ENCODE results near the gene RBM43. TPM values are rescaled to one million over a fixed set of nuclear protein-coding genes. Genes with fewer than 3 reads are reported as not detected.

RBM43 gene
- total RNA-seq, 2 donors from 2014 or later, result 1.1 to 2.4 TPM

DNA sequence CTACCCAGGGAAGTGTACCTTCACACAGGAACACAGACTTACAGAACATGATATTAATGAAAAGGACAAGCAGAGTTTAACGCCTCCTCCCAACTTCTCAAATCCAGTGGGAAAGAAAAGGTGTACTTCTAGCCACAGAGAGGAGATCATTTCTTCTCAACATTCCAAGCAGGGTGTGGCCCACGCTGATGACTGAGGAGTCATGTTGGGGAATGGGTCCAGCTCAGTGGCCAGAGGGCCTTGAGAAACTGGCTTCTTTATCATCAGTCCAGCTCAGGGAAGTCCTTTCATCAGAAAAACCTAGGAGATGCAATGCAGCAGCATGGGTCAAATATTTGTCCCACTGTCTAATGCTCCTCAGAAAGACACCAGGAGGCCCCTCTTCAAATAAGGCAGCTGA, 63.0 kb downstream of the RBM43 start:
- H3K4me3 ChIP-seq (ENCODE audit: low read length), result no peak overlapping the region
- H3K4me1 ChIP-seq (ENCODE audit: control insufficient read depth, insufficient read depth, low read length), result no peaks in the 10 kb centered on the region
- H3K36me3 ChIP-seq (ENCODE audit: control insufficient read depth, insufficient read depth, low read length), result no peaks in the 10 kb centered on the region
- no peak overlapping the region for H3K27ac ChIP-seq (ENCODE audit: low read depth, low read length)
- no peak for DNase-seq
- no peak overlapping the region for H3K27ac Mint-ChIP-seq
- no peak overlapping the region for H3K4me3 Mint-ChIP-seq
- TF ChIP-seq, protein P1, sequence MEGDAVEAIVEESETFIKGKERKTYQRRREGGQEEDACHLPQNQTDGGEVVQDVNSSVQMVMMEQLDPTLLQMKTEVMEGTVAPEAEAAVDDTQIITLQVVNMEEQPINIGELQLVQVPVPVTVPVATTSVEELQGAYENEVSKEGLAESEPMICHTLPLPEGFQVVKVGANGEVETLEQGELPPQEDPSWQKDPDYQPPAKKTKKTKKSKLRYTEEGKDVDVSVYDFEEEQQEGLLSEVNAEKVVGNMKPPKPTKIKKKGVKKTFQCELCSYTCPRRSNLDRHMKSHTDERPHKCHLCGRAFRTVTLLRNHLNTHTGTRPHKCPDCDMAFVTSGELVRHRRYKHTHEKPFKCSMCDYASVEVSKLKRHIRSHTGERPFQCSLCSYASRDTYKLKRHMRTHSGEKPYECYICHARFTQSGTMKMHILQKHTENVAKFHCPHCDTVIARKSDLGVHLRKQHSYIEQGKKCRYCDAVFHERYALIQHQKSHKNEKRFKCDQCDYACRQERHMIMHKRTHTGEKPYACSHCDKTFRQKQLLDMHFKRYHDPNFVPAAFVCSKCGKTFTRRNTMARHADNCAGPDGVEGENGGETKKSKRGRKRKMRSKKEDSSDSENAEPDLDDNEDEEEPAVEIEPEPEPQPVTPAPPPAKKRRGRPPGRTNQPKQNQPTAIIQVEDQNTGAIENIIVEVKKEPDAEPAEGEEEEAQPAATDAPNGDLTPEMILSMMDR (conservative IDR thresholded peaks at IDR 0.05), result no peak
- no peaks in the 10 kb centered on the region for H3K36me3 Mint-ChIP-seq (ENCODE audit: low read depth)
- H3K27me3 Mint-ChIP-seq (ENCODE audit: insufficient read depth), result no peaks in the 10 kb centered on the region
- 91% methylated on average over 2 of the region's 2 CpGs; no CpG with 5 or more reads in 1 of the 2 experiments for WGBS, 2 experiments (ENCODE audit: insufficient coverage in 1 of 2, insufficient read length in 1 of 2)
- H3K9ac ChIP-seq (ENCODE audit: extremely low read depth, low read length, poor library complexity, severe bottlenecking), result no peak overlapping the region
- H3K9me3 ChIP-seq (ENCODE audit: control insufficient read depth, low read length), result no peaks in the 10 kb centered on the region
- H3K9me3 Mint-ChIP-seq, result no peaks in the 10 kb centered on the region
- H3K4me1 Mint-ChIP-seq, result no peaks in the 10 kb centered on the region
- H3K27me3 ChIP-seq (ENCODE audit: control insufficient read depth, insufficient read depth, low read length, poor library complexity, severe bottlenecking), result no peaks in the 10 kb centered on the region

Other genes starting within 250 kb of the RBM43 start
- gene NMI, start 27.8 kb upstream of the RBM43 start, total RNA-seq, result 1 to 10 TPM; 1.2 to 3.3 TPM
- not detected for gene TNFAIP6, start 95.7 kb upstream of the RBM43 start, total RNA-seq
- gene RIF1, start 148.0 kb upstream of the RBM43 start, total RNA-seq, result 10 to 100 TPM; 64.3 to 66.7 TPM

All from endodermal cell (in vitro differentiated cells).